Liver (tissue), 3 donors: Measurements from ENCODE around the gene SPATA16.

Experiments
- CTCF ChIP-seq: fragments of 150-350 bp; IDR thresholded peaks from 2 replicates; pipeline ENCODE4 v1.5.1; 2017; ENCODE audit warnings: improper control_type of control experiment, low read depth, low read length; ENCODE audit not compliant: missing input control
- EGR1 ChIP-seq, 2 donors: IDR thresholded peaks; 2 replicates each; pipeline ENCODE4 v1.6.1; 2016 to 2018; ENCODE audit warnings: antibody characterized with exemption in 2 of 2, low read depth in 2 of 2
- GABPA ChIP-seq, 2 donors: IDR thresholded peaks in 1 of 2; conservative IDR thresholded peaks in 1 of 2; 2 replicates each; pipeline ENCODE4 v1.6.1; 2016; ENCODE audit warnings: antibody characterized with exemption in 2 of 2, mild to moderate bottlenecking in 1 of 2, moderate library complexity in 1 of 2
- RAD21 ChIP-seq, 2 donors: IDR thresholded peaks; 2 replicates each; pipeline ENCODE4 v1.6.1; 2016; ENCODE audit warnings: antibody characterized with exemption in 2 of 2, mild to moderate bottlenecking in 2 of 2
- YY1 ChIP-seq: IDR thresholded peaks from 2 replicates; pipeline ENCODE4 v1.6.1; 2016; ENCODE audit warnings: antibody characterized with exemption, mild to moderate bottlenecking
- TF ChIP-seq, protein P1 (sequence below): IDR thresholded peaks from 2 replicates; pipeline ENCODE4 v1.6.1; 2016; ENCODE audit warnings: antibody characterized with exemption, mild to moderate bottlenecking
- donor health status: healthy.
- donor health status: healthy.

DNA sequence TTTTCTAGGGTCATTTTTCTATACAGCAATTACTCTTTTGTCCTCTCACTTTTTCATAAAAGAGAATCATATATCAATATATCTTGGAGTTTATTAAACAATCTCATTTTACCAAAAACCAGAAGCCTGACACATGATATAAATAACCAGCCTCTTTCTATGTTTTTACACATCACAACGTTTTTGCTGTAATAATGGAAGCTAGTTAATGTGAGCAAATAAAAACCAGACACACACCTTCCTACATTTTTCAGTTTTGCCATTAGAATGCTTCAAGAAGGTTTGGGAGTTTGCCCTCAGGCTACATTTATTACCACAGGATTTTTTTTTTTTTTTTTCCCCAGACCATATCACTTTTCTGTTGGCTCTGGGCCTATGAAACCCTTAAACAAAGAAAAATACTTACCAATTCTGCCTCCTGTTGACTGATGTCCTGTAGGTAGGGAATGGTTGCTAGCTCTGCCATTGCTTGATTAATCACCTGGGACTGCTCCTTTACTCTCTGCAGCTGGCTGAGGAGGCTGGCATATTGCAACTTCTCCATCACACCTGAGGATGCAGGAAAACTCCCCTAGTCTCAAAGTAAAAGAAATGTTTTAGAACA lies 225.0 kb downstream of the SPATA16 start:
- TF ChIP-seq EGR1 (IDR thresholded peaks at IDR 0.05; ENCODE audit: low read depth in 2 of 2) (no peak), CTCF (no peak), YY1 (no peak), RAD21 (IDR thresholded peaks at IDR 0.05) (no peak), GABPA (IDR thresholded peaks at IDR 0.05 in 1 of 2, conservative IDR thresholded peaks at IDR 0.05 in 1 of 2) (no peak)
- TF ChIP-seq, protein P1, sequence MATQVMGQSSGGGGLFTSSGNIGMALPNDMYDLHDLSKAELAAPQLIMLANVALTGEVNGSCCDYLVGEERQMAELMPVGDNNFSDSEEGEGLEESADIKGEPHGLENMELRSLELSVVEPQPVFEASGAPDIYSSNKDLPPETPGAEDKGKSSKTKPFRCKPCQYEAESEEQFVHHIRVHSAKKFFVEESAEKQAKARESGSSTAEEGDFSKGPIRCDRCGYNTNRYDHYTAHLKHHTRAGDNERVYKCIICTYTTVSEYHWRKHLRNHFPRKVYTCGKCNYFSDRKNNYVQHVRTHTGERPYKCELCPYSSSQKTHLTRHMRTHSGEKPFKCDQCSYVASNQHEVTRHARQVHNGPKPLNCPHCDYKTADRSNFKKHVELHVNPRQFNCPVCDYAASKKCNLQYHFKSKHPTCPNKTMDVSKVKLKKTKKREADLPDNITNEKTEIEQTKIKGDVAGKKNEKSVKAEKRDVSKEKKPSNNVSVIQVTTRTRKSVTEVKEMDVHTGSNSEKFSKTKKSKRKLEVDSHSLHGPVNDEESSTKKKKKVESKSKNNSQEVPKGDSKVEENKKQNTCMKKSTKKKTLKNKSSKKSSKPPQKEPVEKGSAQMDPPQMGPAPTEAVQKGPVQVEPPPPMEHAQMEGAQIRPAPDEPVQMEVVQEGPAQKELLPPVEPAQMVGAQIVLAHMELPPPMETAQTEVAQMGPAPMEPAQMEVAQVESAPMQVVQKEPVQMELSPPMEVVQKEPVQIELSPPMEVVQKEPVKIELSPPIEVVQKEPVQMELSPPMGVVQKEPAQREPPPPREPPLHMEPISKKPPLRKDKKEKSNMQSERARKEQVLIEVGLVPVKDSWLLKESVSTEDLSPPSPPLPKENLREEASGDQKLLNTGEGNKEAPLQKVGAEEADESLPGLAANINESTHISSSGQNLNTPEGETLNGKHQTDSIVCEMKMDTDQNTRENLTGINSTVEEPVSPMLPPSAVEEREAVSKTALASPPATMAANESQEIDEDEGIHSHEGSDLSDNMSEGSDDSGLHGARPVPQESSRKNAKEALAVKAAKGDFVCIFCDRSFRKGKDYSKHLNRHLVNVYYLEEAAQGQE, result no peak
